Uterus (tissue), 4 donors: Measurements from ENCODE around the gene KCNJ4. TPM values are rescaled to one million over a fixed set of nuclear protein-coding genes. Genes with fewer than 3 reads are reported as not detected.

Experiments
- DNase-seq, 2 donors: peaks; one replicate each; pipeline ENCODE4 v3.0.0-alpha.2; 2019 to 2020
- H3K27ac ChIP-seq, 2 donors: fragments of 200-600 bp; sonication (generic); 1 replicate in 1 of 2; 2 replicates in 1 of 2; pipeline ENCODE4 v1.5.1; 2016 to 2018
- H3K27me3 ChIP-seq, 2 donors: fragments of 200-600 bp; sonication (generic); one replicate each; pipeline ENCODE4 v1.5.1; 2018 to 2019; ENCODE audit warnings: control low read depth in 1 of 2
- H3K36me3 ChIP-seq, 2 donors: fragments of 200-600 bp; sonication (generic); one replicate each; pipeline ENCODE4 v1.5.1; 2019; ENCODE audit warnings: control low read depth in 1 of 2
- H3K4me1 ChIP-seq, 2 donors: fragments of 200-600 bp; sonication (generic); one replicate each; pipeline ENCODE4 v1.5.1; 2018 to 2019; ENCODE audit warnings: control low read depth in 1 of 2
- H3K4me3 ChIP-seq, 2 donors: fragments of 200-600 bp; sonication (generic); 1 replicate in 1 of 2; 2 replicates in 1 of 2; pipeline ENCODE4 v1.5.1; 2018 to 2019; ENCODE audit warnings: mild to moderate bottlenecking in 1 of 2
- H3K9me3 ChIP-seq, 2 donors: fragments of 200-600 bp; sonication (generic); one replicate each; pipeline ENCODE4 v1.5.1; 2019; ENCODE audit warnings: control low read depth in 1 of 2
- CTCF ChIP-seq, 4 experiments: fragments of 200-600 bp in 2 of 4; fragments of 450-650 bp in 2 of 4; sonication (generic) in 2 of 4; IDR thresholded peaks; one replicate each; pipeline ENCODE4 v1.5.1; 2016 to 2019; ENCODE audit warnings: antibody characterized with exemption in 4 of 4, mild to moderate bottlenecking in 2 of 4, moderate library complexity in 1 of 4
- POLR2A ChIP-seq, 2 donors: fragments of 450-650 bp; IDR thresholded peaks; one replicate each; pipeline ENCODE4 v1.6.1; 2016; ENCODE audit warnings: antibody characterized with exemption in 2 of 2, mild to moderate bottlenecking in 1 of 2, moderate library complexity in 1 of 2
- intact Hi-C: fragments of 100-400 bp; cut with DNase I; formaldehyde crosslinking; loops from one replicate; pipeline ENCODE4 v1.15.1; 2023; ENCODE audit warnings: low total_unique reads
- total RNA-seq, 4 donors: library from RNA; depleted of rRNA in 3 of 4; stranded (reverse); fragments of >200 nt in 3 of 4; gene quantifications; one replicate each; pipeline versions ENCODE4 v1.1.0 to v1.2.4, GENCODE V29; 2014 to 2023
- donor health status: DM: yes; HTN: yes; CAD: no.

KCNJ4 gene
- total RNA-seq, 4 donors from 2014 or later, result 0.21 to 1.1 TPM; not detected in 2

- intact Hi-C loops, result no loop called here
- no peak for TF ChIP-seq POLR2A (IDR thresholded peaks at IDR 0.05)
- TF ChIP-seq CTCF (IDR thresholded peaks at IDR 0.05), result no peak
- no peak for DNase-seq
Measured at GRCh38 chr22:38420734-38421133, 34.3 kb downstream of the KCNJ4 start.

GRCh38 chr22:38419858-38420160, 35.2 kb downstream of the KCNJ4 start:
- Histone ChIP-seq H3K36me3 (no peaks in the 10 kb centered on the region), H3K9me3 (no peaks in the 10 kb centered on the region), H3K27me3 (no peaks in the 10 kb centered on the region), H3K4me1 (no peaks in the 10 kb centered on the region), H3K27ac (no peak overlapping the region), H3K4me3 (no peak overlapping the region)
- DNase-seq, result no peak
- TF ChIP-seq POLR2A (IDR thresholded peaks at IDR 0.05) (no peak), CTCF (IDR thresholded peaks at IDR 0.05) (no peak)
- intact Hi-C loops, result no loop called here

More at GRCh38 chr22:38420734-38421133, 34.3 kb downstream of the KCNJ4 start:
- Histone ChIP-seq H3K4me3 (no peak overlapping the region), H3K27ac (no peak overlapping the region), H3K9me3 (no peaks in the 10 kb centered on the region), H3K27me3 (no peaks in the 10 kb centered on the region), H3K4me1 (no peaks in the 10 kb centered on the region), H3K36me3 (no peaks in the 10 kb centered on the region)

GRCh38 chr22:38419121-38419857, 35.7 kb downstream of the KCNJ4 start:
- no peak overlapping the region for H3K27ac ChIP-seq
- intact Hi-C loops, result no loop called here
- no peak for DNase-seq

GRCh38 chr22:38418589-38418988, 36.4 kb downstream of the KCNJ4 start:
- Histone ChIP-seq H3K4me3 (no peak overlapping the region), H3K27me3 (no peaks in the 10 kb centered on the region)
- no peak for DNase-seq

More at GRCh38 chr22:38419121-38419857, 35.7 kb downstream of the KCNJ4 start:
- no peaks in the 10 kb centered on the region for H3K27me3 ChIP-seq
- H3K9me3 ChIP-seq, result no peaks in the 10 kb centered on the region
- no peaks in the 10 kb centered on the region for H3K36me3 ChIP-seq
- H3K4me3 ChIP-seq, result no peak overlapping the region
- no peaks in the 10 kb centered on the region for H3K4me1 ChIP-seq
- no peak for TF ChIP-seq CTCF (IDR thresholded peaks at IDR 0.05)
- TF ChIP-seq POLR2A (IDR thresholded peaks at IDR 0.05), result no peak

More at GRCh38 chr22:38418589-38418988, 36.4 kb downstream of the KCNJ4 start:
- Histone ChIP-seq H3K27ac (no peak overlapping the region), H3K36me3 (no peaks in the 10 kb centered on the region), H3K4me1 (no peaks in the 10 kb centered on the region), H3K9me3 (no peaks in the 10 kb centered on the region)
- TF ChIP-seq POLR2A (IDR thresholded peaks at IDR 0.05) (no peak), CTCF (IDR thresholded peaks at IDR 0.05) (no peak)
- intact Hi-C loops, result no loop called here
